ENCODE data around the gene OR56B4. TPM values are rescaled to one million over a fixed set of nuclear protein-coding genes. Genes with fewer than 3 reads are reported as not detected.
"Not testable (repeated sequence)": the region's sequence is repeated elsewhere in the genome, so short reads cannot be mapped to it uniquely, and the experiment has no call there.

Gene OR56B4, protein sequence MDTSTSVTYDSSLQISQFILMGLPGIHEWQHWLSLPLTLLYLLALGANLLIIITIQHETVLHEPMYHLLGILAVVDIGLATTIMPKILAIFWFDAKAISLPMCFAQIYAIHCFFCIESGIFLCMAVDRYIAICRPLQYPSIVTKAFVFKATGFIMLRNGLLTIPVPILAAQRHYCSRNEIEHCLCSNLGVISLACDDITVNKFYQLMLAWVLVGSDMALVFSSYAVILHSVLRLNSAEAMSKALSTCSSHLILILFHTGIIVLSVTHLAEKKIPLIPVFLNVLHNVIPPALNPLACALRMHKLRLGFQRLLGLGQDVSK
- not detected for total RNA-seq

DNA sequence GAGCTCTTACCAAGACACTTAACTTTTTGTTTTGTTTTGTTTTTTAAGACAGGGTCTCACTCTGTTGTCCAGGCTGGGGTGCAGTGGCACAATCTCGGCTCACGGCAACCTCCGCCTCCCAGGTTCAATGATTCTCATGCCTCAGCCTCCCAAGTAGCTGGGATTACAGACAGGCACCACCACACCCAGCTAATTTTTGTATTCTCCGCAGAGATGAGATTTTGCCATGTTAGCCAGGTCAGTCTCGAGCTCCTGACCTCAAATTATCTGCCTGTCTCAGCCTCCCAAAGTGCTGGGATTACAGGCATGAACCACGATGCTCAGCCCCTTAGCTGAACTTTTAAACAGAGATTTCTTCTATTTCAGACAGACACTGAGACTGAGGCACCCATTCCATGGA lies at the start of gene OR56B4:
Gene OR56B4, plus strand, starts transcription at position 301 of the 400 bp plus-strand sequence. Its CDS starts 95 bp downstream, at position 396.
- not testable (repeated sequence) for DNase-seq (ENCODE audit: low spot score)

DNA sequence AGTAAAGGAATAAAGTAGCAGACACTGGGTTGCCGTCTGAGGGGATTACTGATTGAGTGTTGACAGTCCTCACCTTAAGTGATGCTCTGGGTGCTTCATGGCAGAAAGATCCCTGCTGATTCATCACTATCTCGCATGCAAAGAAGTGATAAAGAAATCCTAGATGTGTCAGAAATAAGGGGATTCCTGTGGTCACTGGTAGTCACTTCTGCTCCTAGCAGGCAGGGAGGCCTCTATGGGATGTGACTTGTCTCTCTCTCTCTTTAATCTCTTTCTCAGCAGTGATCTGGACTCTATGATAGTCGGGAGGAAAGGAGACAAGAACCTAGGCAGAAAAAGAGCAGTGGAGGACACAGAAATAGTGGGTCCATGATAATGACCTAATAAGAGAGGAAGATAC lies 46.0 kb upstream of the OR56B4 start:
- no peak for DNase-seq (ENCODE audit: low spot score)

DNA sequence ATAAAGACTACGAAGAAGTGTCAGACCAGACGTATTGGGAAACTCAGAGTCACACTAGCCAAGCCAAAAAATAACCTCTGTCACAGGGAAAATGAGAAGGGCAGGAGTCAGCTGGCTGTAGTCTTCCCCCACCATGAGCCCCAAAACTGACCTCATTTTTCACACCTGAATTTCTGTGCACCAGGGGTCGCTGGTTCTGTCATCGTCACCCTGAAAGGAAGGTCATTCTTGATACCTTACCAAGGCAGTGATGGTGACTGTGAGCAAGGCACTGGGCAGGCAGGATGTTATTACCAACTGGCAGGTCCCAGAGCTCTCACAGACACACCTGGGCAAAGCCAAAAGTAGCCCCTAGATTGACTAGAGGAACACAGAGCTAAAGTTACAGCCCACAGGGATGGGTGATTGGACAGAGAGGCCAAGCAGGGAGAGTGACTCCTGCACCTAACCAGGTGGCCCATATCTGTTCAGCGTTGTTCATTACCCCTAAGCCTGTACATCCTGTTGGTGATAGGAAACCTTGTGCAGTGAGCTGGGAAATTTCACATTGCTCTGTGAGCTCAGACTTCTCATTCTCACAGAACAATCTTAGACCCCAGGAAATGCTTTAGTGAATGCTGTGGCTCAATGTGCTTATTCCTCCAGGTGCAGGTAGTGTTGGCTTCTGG lies 44.7 kb upstream of the OR56B4 start:
- no peak for DNase-seq (ENCODE audit: low spot score)

DNA sequence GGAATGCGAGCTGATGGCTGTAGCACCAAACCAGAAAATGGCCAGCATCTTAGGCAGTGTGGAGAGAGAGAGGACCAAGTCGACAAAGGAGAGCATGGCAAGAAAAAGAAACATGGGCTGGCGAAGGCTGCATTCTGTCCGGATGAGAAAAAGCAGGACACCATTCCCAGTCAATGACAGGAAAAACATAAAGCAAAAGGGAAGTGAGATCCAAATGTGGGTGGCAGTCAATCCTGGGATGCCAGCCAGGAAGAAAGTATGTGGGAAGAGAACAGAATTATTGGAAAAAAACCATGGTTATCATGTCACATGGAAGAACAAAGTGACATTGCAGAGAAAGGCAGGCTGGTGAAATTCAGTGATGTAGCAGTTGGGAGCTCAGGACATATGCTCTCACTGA lies 40.0 kb upstream of the OR56B4 start:
- DNase-seq (ENCODE audit: low spot score) = no peak

DNA sequence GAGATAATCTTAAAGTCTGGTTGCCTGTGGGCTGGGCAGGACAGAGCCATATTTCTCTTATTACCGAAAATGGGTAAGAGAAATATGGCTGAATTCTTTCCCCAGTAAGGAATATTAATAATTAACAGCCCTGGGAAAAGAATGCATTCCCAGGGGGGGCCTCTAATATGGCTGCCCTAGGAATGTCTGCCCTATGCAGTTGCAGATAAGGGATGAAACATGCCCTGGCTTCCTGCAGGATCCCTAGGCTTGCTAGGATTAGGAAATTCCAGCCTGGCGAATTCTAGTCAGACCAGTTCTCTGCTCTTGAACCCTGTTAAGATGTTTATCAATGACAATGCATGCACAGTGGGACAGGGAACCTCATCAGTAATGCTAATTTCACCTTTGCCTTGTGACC lies 31.0 kb upstream of the OR56B4 start:
- not testable (repeated sequence) for DNase-seq (ENCODE audit: low spot score)

DNA sequence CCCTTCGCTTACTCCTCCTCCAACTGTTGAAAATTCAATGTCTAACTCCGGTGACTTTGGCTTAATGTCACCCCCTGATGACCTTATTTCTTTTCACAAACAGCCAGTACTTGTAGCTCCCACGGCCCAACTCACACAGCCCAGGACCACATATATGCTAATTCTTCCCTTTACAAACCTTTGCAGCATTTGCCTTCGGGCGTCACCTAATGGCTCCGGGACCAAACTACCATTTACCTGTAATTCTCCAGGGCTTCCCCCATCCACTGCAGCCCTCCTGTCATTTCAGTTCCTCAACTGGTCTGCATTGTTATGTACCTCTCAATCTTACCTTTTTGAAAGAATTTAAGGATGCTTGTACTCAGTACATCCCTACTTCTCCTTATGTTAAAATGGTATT lies 29.8 kb upstream of the OR56B4 start:
- DNase-seq (ENCODE audit: low spot score) = no peak

DNA sequence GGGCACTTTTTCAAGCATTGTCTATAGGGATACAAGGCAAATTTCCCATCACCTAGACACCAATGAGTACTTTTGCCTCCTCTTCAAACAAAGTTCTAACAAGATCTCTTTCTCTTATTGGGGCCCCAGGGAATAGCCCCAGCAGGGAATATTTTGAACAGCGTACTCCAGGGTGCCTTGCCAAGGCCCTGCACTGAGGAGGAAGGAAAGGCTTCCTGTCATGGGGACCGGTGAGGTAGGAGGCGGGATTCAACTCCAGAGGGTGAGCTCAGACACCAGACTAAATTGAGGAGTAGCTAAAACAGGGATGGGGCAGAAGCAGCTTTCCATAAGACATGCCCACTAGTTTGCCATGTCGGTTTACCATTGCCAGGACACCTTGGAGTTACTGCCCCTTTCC lies 28.0 kb upstream of the OR56B4 start:
- no peak for DNase-seq (ENCODE audit: low spot score)

DNA sequence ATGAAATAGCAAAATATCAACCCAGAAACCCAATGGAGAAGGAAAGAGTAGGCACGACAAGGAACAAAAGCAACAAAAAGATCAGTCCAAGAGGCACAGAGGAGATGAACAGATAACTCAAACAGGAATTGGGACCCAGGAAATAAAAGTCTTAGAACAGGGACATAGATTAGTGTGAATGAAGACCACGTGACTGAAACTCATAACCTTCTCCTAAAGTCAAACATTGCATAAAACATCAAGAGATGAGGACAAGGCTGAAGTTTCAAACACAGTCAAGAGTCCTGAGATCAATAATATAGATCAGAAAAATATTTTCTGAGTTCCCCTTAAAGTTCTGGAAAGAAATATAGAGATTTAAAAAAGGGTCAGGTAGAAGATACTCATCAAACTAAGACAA lies 24.4 kb upstream of the OR56B4 start:
- no peak for DNase-seq (ENCODE audit: low spot score)

DNA sequence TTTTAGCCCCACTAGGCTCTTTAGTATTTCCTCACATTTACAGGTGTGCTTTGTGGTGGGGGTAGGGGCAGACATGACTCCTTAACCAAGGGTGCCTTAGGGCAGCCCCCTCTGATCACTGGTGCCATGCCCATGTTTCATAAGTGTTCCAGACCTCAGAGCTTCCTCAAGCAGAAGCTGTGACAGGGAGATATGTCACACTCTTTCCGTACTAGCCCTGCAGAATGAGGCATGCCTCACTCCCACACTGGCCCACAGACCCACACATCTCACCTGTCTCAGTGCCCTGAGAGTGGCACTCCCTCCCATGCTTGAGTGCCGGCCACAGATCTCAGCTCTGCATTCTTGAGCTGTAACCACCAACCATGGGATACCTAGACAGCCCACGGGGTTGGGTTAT lies 22.9 kb upstream of the OR56B4 start:
- no peak for DNase-seq (ENCODE audit: low spot score)

DNA sequence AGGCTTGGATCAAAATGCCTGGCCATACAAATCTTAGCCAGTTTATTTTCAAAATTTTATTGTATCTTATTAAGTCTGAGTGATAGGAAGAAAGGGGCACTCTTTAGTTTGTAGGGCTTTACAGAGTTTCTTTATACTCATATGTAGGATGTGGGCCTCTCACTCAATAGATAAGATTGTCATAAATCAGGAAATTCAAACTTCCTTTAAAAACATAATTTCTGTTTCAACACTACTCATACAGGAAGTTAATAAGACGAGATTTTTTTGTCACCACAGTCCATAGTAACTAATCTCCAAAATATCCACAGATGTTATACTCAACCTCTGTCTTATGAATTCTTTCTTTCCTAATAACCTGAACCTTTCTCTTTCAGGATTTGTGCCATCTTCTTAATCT lies 13.3 kb upstream of the OR56B4 start:
- no peak for DNase-seq (ENCODE audit: low spot score)

DNA sequence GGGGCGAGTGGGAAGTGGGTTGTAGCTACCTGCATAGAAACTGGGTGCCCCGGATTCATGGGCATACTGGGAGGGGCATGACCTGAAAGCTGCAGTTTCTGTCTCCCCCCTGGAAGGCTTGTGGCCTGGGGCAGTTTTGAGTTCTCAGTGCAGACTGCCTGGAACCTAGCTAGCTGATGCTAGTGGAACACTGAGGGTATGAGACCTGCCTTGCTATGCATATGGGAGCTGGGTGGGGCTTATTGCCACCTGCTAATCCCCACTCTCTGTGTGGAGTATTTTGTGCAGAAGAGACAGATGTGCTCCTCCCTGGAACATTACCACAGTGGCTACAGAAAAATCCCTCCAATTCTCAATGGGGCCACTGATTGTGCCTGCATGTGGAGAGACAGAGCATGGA lies 11.7 kb upstream of the OR56B4 start:
- no peak for DNase-seq (ENCODE audit: low spot score)

DNA sequence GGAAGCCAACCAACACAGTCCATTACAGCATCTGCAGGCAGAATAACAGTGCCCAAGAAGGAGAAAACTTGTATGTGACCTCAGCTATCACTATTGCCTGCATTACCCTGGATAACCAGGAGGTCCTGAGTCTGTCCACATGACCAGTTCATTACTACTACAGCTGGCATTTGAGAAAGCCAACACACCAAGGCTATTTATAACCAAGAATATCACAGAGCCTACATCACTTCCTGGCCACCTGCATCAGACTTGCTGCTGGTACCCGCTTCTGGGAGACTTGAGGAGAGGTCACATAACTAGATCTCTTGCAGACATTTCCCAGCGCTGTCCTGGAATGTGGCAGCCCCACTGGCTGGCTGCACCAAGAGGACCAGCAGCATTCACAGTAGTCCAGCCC lies 11.1 kb upstream of the OR56B4 start:
- DNase-seq (ENCODE audit: low spot score) = no peak

DNA sequence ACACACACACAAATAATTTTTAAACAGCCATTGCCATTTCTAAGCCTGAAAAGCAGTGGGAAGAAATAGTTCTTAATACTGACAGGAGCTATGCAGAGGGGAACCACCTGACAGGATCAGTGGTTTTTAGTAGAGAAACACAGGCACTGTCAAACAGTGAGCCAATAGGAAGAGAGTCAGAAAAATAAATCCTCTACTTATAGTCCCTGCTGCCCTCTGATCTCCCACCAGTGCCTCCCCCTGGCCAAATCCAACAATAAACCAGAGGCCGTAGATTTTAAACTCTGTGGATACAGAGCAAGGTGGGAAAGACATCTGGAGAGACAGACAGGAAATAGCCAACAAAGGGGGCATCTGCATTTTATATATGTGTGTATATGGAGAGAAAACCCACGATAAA lies 7.9 kb upstream of the OR56B4 start:
- no peak for DNase-seq (ENCODE audit: low spot score)

DNA sequence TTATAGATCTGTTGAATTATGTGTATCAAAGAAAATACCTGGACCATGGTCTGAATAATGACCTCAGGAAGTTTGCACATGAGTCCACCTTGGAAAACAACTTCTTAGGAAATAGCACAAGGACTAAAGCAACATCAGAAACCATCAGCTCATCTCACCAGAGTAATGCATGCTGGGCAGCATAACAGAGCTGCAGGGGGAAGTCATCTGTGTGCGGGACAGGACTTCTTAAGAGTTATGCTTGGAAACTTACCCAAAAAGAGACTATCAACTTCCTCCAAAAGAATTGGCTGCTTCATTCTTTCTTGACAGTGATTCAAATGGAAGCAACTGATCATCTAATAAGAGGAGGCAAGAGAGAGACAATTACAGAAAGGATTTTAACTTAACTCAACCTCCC lies 2.5 kb downstream of the OR56B4 start:
- DNase-seq (ENCODE audit: low spot score) = no peak

DNA sequence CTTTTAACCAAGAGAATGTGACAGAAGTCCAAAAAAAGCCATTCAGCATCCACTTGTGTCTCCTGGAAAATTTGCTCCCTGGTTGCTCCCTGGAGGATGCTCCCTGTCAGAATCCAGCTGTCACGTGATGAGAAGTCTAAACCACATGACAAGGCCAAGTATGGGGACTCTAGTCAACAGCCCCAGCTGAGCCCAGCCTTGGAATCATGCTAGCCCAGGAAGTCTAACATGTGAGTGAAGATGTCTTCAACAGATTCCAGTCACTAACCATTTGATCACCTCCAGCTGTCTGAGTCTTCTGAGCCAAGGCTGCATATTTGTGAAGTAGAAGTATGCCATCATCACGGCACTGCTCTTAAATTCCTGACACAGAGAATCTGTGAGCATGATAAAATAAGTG lies 4.2 kb downstream of the OR56B4 start:
- no peak for DNase-seq (ENCODE audit: low spot score)

DNA sequence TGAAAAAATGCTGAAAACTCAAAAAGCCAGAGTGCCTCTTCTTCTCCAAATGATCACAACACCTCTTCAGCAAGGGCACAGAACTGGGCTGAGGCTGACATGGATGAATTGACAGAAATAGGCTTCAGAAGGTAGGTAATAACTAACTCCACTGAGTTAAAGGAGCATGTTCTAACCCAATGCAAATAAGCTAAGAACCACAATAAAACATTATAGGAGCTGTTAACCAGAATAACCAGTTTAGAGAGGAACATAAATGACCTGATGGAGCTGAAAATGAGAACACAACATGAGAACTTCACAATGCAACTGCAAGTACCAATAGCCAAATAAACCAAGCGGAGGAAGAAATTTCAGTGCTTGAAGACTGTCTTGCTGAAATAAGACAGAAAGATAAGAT lies 9.2 kb downstream of the OR56B4 start:
- no peak for DNase-seq (ENCODE audit: low spot score)

DNA sequence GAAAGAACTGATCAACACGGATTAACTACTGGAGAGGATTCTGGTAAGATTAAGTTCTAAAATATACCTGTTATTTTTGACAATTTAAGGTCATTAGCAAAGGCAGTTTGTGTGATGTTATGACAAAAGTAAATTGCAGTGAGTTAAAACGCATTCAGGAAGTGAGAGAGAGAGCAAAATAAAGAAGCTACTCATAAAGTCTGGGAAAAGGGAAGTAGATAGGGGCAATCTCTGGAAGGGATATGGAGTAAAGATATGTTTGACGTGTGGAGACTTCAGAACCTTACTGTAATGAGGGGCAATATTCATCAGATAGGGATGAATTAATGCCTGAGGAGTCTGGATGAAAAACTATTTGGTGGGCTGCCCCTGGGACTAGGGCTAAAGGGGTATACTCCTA lies 16.8 kb downstream of the OR56B4 start:
- no peak for DNase-seq (ENCODE audit: low spot score)

DNA sequence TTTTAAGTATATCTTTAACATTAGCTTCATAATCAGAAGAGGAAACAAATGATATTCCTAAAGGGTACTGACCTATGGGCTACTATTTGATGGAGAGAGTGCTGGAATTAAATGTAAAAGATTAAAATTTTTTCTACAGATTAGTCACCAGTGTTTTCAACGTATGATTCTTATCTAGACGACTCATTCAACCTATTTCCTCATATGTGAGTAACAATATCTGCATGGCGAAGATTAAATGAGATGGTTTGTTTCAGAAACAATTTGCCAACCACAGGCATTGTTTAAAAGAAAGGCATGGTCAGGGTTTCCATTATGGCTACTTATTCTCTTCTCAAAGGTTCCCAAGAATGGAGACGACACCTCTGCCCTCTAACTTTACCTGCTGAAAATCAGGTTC lies 20.4 kb downstream of the OR56B4 start:
- no peak for DNase-seq (ENCODE audit: low spot score)

DNA sequence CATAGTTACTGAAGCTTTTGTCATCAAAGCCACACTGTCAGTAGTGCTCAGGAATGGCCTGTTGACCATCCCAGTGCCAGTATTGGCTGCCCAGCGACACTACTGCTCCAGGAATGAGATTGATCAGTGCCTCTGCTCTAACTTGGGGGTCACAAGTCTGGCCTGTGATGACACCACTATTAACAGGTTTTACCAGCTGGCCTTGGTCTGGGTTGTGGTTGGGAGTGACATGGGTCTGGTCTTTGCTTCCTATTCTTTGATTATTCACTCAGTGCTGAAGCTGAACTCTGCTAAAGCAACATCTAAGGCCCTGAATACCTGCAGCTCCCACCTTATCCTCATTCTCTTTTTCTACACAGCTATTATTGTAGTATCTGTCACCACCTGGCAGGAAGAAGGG lies 21.5 kb downstream of the OR56B4 start:
- DNase-seq (ENCODE audit: low spot score) = no peak

DNA sequence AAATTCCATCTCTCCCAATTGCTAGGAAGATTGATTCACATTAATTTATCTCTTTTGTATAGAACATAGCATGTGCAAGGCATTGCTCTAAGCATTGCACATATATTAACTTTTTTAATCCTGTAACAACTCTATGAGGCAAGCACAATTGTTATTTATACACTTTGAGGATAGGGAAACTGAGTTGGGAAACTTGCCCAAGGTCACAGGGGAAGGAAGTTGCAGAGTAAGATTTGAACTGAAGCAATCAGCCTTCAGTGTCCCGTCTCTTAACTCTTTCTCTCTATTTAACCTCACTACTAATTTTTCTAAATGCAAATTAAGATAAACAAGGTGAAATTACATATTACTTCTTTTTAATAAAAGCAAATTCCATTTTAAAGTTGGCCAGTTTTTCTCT lies 22.2 kb downstream of the OR56B4 start:
- no peak for DNase-seq (ENCODE audit: low spot score)

DNA sequence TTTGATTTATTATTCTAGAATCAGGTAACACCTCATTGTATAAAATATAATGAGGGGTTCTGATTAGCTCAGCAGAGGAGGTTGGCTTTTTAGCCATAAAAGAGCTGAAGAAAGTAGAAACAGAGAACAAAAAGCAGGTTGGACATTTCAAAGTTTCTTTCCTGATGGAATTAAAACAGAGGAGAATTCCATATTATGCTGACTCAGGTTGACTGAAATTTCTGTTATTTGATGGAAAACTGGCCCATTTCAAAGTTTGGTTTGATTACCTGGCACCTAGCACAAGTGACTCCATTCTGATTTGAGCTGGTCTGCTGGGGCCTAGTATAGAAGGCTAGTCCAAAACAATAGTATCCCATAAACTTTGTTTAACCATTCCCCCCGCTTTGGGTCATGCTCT lies 24.9 kb downstream of the OR56B4 start:
- DNase-seq (ENCODE audit: low spot score) = no peak

DNA sequence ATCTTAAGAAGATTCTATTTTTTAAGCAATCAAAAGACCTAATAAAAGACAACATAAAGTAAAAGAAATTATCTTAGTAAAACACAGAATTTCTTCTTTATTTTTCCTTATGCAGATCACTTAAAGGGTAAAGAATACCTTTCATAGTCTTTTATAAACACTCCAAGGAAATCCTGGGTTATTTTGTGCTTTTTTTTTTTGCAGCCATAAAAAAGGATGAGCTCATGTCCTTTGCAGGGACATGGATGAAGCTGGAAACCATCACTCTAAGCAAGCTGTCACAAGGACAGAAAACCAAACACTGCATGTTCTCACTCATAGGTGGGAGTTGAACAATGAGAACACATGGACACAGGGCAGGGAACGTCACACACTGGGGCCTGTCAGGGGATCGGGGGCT lies 28.5 kb downstream of the OR56B4 start:
- not testable (repeated sequence) for DNase-seq (ENCODE audit: low spot score)

DNA sequence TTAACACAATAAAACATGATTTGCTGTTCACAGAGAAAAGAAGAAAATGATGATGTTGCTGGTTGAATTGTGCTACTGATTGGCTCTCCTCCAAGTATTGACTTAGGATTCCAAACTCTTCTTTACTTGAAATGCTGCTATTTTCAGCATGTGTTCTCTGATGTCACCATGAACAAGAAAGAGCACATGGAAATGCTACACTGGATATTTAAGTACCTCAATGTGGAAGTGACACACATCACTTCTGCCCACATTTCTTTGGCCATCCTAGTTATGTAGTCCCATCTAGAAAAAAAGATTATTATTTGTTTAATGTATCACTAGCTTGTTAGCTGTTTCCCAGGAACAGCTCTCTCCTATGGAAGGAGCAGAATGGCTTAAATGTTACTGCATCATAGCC lies 35.5 kb downstream of the OR56B4 start:
- no peak for DNase-seq (ENCODE audit: low spot score)

DNA sequence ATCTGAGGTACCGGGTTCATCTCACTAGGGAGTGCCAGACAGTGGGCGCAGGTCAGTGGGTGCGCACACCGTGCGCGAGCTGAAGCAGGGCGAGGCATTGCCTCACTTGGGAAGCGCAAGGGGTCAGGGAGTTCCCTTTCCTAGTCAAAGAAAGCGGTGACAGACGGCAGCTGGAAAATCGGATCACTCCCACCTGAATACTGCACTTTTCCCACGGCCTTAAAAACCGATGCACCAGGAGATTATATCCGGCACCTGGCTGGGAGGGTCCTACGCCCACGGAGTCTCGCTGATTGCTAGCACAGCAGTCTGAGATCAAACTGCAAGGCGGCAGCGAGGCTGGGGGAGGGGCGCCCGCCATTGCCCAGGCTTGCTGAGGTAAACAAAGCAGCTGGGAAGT lies 36.3 kb downstream of the OR56B4 start:
- DNase-seq (ENCODE audit: low spot score) = not testable (repeated sequence)

All from ureter (tissue), 1 donor.